WI38 (cell line): Measurements from ENCODE around the gene CAPN13.

Experiments
- H3K4me3 ChIP-seq: 2 replicates; pipeline ENCODE4 v1.5.1; 2011; ENCODE audit warnings: low read depth, mild to moderate bottlenecking, control low read depth, low read length
- CTCF ChIP-seq: IDR thresholded peaks from 2 replicates; pipeline ENCODE4 v1.5.1; 2012; ENCODE audit warnings: low read depth, mild to moderate bottlenecking, control low read depth, low read length

CAPN13 gene

GRCh38 chr2:30777661-30778505, 29.4 kb downstream of the CAPN13 start:
- no peak overlapping the region for H3K4me3 ChIP-seq
- TF ChIP-seq CTCF = no peak

GRCh38 chr2:30776831-30777635, 30.2 kb downstream of the CAPN13 start:
- H3K4me3 ChIP-seq = no peak overlapping the region
- TF ChIP-seq CTCF = no peak

GRCh38 chr2:30775833-30776232, 31.4 kb downstream of the CAPN13 start:
- no peak for TF ChIP-seq CTCF
- no peak overlapping the region for H3K4me3 ChIP-seq

DNA sequence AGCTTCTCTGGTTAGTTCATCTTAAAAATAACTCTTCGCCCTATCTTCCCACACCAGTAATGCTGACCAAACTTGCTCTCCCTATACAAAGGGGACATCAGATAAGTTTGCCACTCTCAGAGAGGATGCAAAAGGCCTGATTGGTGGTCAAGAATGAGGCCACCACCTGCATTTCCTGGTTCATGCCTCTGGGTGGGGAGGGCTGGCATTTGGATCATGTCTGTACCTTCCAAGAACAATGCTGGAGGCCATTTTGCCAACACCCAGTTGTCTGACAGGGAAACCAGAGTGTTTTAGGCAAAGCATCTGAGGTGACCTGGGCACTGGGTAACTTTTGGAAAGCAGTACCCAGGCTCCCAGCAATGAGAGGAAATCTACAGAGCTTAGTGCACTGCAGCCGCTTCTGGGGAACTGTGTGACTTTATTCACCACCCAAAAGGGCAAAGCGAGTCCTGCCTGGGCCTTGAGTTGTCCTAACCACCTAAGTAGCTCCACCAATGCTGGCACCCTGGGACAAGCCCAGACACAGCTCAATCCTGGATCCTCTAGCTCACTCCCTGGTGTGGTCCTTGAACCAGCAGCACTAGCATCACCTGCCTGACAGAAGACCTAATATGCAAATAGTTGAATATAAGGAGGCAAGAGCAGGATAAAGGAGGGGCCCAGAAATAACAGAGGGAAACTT, 35.1 kb downstream of the CAPN13 start:
- H3K4me3 ChIP-seq = no peak overlapping the region
- TF ChIP-seq CTCF = no peak

GRCh38 chr2:30770816-30771576, 36.2 kb downstream of the CAPN13 start:
- no peak overlapping the region for H3K4me3 ChIP-seq
- TF ChIP-seq CTCF = no peak

GRCh38 chr2:30769891-30770462, 37.3 kb downstream of the CAPN13 start:
- no peak overlapping the region for H3K4me3 ChIP-seq
- TF ChIP-seq CTCF = no peak
